GM21423 (cell line): Measurements from ENCODE around the gene GPHA2.
A peak's percentile ranks its signal among the peaks of the same experiment; 100 is the strongest.

Source experiments
- ATAC-seq: cut with Tn5 transposase; IDR thresholded peaks from one replicate; pipeline ENCODE4 v1.9.1; 2021; ENCODE audit warnings: mild to moderate bottlenecking, moderate library complexity; ENCODE audit not compliant: unreplicated experiment

GPHA2 gene

GRCh38 chr11:64911689-64912088 is 24.0 kb downstream of the GPHA2 start:
- ATAC-seq = no peak

GRCh38 chr11:64911142-64911541 is 24.6 kb downstream of the GPHA2 start:
- ATAC-seq = no peak

- ATAC-seq = no peak
Measured at GRCh38 chr11:64910451-64911093, 25.1 kb downstream of the GPHA2 start.

GRCh38 chr11:64909653-64910343 is 25.9 kb downstream of the GPHA2 start:
- ATAC-seq = no peak

- ATAC-seq = no peak
Measured at GRCh38 chr11:64908766-64909165, 26.9 kb downstream of the GPHA2 start.

GRCh38 chr11:64906314-64906635 is 29.4 kb downstream of the GPHA2 start:
- ATAC-seq = no peak

- ATAC-seq = no peak
Measured at GRCh38 chr11:64905516-64906313, 30.0 kb downstream of the GPHA2 start.

- ATAC-seq = no peak
Measured at GRCh38 chr11:64903291-64903833, 32.3 kb downstream of the GPHA2 start.

- ATAC-seq = no peak
Measured at GRCh38 chr11:64902102-64902900, 33.4 kb downstream of the GPHA2 start.

- no peak for ATAC-seq
Measured at GRCh38 chr11:64900774-64901173, 34.9 kb downstream of the GPHA2 start.

GRCh38 chr11:64900263-64900678 is 35.4 kb downstream of the GPHA2 start:
- ATAC-seq = no peak

- ATAC-seq = no peak
Measured at GRCh38 chr11:64898541-64898940, 37.2 kb downstream of the GPHA2 start.

- no peak for ATAC-seq
Measured at GRCh38 chr11:64898076-64898445, 37.6 kb downstream of the GPHA2 start.

- ATAC-seq = no peak
Measured at GRCh38 chr11:64897381-64898075, 38.2 kb downstream of the GPHA2 start.

GRCh38 chr11:64896448-64897022 is 39.2 kb downstream of the GPHA2 start:
- no peak for ATAC-seq

GRCh38 chr11:64894812-64895452 is 40.8 kb downstream of the GPHA2 start:
- ATAC-seq = no peak

GRCh38 chr11:64894070-64894811 is 41.5 kb downstream of the GPHA2 start:
- ATAC-seq = peak; percentile 54

- ATAC-seq = no peak
Measured at GRCh38 chr11:64893194-64894069, 42.3 kb downstream of the GPHA2 start.
